OCI-LY1 (cell line): ENCODE measurements around the gene UNC13A.

Experiments used
- EZH2 ChIP-seq: fragments of 200-600 bp; sonication (generic), shearing (Covaris generic); IDR thresholded peaks from 2 replicates; pipeline ENCODE4 v1.8.0; 2017; ENCODE audit warnings: borderline replicate concordance, mixed run types, mild to moderate bottlenecking, antibody characterized with exemption, low read length, moderate library complexity, mixed read lengths
- TF ChIP-seq, protein P1 (sequence below): fragments of 200-600 bp; sonication (generic), shearing (Covaris generic); IDR thresholded peaks from 2 replicates; pipeline ENCODE4 v1.5.1; 2017; ENCODE audit warnings: mild to moderate bottlenecking, antibody characterized with exemption, low read length, moderate library complexity, mixed read lengths

DNA sequence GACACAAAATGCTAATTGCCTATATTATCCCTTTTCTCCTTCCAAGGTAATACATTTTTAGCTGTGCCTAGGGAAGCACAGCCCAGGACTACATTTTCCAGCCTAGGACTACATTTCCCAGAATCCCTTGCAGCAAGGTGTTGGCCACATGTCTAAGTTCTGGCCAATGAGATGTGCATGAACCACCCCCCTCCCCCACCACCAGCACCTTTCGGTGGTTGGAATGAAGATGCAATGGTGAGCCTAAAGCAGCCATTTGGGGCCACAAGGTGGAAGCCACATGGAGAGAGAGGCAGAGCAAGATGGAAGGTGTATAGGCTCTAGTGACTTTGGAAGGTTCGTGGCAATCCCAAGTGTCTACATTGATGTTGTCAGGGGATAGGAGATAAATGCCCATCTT lies 16.2 kb downstream of the UNC13A start:
- TF ChIP-seq, protein P1, sequence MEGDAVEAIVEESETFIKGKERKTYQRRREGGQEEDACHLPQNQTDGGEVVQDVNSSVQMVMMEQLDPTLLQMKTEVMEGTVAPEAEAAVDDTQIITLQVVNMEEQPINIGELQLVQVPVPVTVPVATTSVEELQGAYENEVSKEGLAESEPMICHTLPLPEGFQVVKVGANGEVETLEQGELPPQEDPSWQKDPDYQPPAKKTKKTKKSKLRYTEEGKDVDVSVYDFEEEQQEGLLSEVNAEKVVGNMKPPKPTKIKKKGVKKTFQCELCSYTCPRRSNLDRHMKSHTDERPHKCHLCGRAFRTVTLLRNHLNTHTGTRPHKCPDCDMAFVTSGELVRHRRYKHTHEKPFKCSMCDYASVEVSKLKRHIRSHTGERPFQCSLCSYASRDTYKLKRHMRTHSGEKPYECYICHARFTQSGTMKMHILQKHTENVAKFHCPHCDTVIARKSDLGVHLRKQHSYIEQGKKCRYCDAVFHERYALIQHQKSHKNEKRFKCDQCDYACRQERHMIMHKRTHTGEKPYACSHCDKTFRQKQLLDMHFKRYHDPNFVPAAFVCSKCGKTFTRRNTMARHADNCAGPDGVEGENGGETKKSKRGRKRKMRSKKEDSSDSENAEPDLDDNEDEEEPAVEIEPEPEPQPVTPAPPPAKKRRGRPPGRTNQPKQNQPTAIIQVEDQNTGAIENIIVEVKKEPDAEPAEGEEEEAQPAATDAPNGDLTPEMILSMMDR = no peak
- no peak for TF ChIP-seq EZH2
